H54 (cell line): ENCODE data around the gene C1orf167.
A peak's percentile ranks its signal among the peaks of the same experiment; 100 is the strongest.
"Not testable (repeated sequence)": the region's sequence is repeated elsewhere in the genome, so short reads cannot be mapped to it uniquely, and the experiment has no call there.

Source experiments
- DNase-seq: peaks from one replicate; pipeline ENCODE4 v3.0.0; 2011; ENCODE audit warnings: low spot score, mixed read lengths; ENCODE audit not compliant: insufficient read length
- FAIRE-seq: peaks from 3 replicates; lab custom pipeline; 2011; peaks lifted over from hg19 to GRCh38; lab: Jason Lieb, UNC
- POLR2A ChIP-seq: IDR thresholded peaks from 2 replicates; pipeline ENCODE4 v1.6.1; 2011; ENCODE audit warnings: low read depth, mild to moderate bottlenecking, low read length

Gene C1orf167

DNA sequence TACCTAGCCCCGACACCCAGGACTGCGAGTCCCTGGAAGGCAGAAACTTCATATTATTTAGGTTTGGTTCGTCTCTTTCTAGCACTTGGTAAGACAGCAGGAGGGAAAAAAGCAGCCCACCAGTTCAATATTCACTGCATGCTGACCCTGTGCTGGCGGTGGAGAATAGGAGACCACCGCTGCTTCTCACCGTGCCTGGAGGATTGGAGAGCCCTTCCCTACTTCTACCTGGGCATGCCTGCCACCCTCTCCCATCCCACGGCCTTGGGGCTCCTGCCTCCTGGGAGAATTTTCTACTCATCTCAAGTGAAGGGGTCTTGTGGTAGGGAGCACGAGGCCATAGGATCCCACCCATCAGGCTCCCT lies 38.4 kb downstream of the C1orf167 start:
- FAIRE-seq (no peak), DNase-seq (no peak)
- no peak for TF ChIP-seq POLR2A

DNA sequence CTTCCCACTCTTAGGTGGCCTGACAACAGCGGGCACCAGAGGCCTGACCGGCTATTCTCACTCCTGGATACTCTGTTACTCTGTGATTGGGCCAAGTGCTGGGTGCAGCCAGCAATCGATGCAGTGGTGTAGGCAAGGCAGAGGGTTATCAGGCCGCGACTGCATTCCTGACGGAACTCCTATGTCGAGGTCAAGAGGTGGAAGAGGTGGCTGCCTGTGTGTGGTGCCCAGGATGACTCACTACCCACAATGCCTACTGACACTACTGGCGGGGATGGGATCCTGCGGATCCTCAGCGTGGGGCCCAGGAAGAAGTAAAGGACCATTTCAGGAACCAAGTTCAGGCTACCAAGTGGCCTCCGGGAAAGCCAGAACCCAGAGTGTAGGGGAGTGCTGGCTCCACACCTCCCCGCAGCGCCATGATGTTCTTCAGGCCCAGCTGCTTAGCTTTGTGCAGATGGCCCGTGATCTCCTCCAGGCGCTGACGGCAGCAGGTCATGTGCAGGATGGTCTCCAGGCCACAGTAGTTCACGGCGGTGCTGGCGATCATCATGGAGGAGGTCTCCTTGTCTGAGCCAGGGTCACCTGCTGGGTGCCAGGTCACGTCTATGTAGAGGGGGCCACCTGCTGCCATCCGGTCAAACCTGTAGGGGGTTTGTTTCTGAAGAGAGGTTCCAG lies 38.9 kb downstream of the C1orf167 start:
- no peak for TF ChIP-seq POLR2A
- no peak for FAIRE-seq

GRCh38 chr1:11802616-11802972 lies 40.6 kb downstream of the C1orf167 start:
- FAIRE-seq (no peak), DNase-seq (no peak)
- no peak for TF ChIP-seq POLR2A

More for the DNA sequence above, 38.9 kb downstream of the C1orf167 start:
- no peak for DNase-seq

DNA sequence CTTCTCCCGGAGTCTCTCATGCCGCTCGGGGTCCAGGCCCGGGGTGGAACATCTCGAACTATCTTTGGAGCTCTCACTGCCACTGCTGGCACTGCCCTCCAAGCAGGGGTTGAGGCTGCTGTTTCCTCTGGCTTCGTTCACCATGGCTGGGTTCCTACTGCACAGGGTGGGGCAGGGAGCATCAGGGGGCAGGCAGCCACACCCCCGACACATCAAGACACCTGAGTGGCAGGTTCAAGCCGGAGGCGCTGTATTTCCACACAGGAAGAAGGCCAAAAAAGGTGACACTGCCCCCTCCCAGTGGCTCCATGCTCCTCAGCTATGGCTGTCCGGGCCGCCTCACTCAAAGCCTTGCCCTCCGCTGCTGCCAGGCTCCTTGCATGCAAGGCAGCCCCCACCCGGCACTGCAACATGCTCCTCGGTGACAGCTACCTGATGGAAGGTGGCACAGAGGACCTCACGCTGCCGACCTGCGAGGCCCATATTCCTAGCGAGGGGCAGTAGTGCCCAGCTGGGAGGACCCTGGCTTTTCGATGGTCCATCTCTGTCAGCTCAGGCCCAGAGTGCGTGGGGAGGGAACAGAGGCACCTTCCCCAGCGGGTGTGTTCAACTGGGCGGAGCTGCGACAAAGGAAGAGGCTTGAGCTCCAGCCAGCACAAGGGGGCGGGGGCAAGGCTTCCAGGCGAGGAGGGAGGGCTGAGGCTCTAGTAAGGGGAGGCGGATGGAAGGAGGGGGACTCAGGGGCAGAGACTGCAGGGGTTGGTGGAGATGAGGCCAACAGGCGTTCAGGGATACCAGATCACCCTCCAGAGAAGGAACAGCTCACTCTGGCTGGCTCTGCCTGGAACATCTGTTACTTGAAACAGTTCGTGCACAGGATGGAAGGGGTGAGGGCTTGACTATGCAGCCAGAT lies 41.2 kb downstream of the C1orf167 start:
- no peak for DNase-seq
- TF ChIP-seq POLR2A, result peak; percentile 20; the same call in 1 of the 2 replicates
- FAIRE-seq, result no peak

DNA sequence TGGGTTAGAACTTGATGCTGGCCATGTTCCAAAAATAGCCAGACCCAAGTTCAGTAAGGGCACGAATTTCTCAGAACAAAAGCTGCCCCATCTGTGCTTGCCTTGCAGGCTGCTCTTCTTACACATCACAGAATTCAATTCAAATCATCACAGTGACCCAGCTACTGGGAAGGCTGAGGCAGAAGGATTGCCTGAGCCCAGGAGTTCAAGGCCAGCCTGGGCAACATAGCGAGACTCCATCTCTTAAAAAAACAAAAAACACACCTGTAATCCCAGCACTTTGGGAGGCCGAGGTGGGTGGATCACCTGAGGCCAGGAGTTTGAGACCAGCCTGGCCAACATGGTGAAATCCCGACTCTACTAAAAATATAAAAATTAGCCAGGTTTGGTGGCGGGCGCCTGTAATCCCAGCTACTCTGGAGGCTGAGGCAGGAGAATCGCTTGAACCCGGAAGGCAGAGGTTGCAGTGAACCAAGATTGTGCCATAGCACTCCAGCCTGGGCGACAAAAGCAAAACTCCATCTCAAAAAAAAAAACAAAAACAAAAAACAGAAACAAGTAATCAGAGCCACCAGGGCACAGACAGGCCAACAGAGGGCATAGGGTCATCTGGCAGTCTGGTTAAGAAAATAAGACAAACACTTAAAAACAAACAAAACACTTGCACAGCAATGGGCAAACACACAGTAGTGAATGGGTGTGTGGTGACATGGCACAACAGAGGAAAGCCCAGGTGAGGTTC lies 42.1 kb downstream of the C1orf167 start:
- DNase-seq, FAIRE-seq: not testable (repeated sequence)

GRCh38 chr1:11804666-11805421 lies 42.9 kb downstream of the C1orf167 start:
- FAIRE-seq, result no peak
- TF ChIP-seq POLR2A, result no peak
- no peak for DNase-seq

DNA sequence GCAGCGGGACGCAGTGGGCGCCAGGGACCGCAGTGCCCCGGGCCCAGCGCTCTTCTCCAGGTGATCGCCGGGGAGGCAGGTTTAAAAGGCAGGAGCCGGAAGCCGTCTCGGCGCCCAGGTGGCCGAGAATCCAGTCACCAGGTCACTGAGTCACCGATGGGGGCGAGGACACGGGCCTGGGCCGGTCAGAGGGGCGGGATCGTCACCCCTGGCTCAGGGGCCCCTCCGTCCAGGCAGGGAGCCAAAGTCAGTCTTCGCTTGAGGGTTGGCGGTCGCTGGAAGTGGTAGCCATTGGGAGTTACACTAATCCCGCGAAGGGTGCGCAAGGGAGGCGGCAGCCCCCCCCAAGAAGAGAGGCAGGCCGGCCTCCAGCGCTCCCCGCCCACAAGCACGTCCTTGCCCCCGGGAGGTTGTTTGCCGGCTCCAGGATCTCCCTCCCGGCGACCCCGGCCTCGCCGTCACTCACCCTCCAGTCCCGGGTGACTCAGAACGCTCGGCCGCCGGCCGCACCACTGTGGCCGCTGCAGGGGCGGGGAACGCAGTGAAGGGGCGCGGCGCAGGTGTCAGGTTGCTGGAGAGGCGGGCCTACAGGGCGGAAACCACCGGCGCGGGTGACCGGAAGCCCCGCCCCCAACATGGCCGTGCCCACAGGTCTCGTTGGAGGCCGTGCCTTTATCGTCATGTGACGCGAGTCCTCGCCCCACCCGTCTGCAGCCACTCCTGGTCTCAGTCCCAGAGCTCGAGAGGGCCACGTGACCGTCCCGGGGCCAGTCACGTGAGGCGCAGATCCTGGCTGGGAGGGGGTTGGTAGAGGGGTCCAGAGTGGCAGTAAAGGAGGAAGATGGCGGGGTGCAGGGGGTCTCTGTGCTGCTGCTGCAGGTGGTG lies 43.7 kb downstream of the C1orf167 start, which contains the start of the genes CLCN6 and MTHFR:
CLCN6 (plus strand) TSS at position 770 of the 885 bp plus-strand sequence; CDS start at position 842, 72 bp downstream.
MTHFR (minus strand) TSS at position 543 of the 885 bp plus-strand sequence. CDS start 2,848 bp downstream, outside the sequence.
- peak; percentile 86 for DNase-seq
- FAIRE-seq, result no peak
- peak; percentile 41; the same call in 1 of the 2 replicates for TF ChIP-seq POLR2A

DNA sequence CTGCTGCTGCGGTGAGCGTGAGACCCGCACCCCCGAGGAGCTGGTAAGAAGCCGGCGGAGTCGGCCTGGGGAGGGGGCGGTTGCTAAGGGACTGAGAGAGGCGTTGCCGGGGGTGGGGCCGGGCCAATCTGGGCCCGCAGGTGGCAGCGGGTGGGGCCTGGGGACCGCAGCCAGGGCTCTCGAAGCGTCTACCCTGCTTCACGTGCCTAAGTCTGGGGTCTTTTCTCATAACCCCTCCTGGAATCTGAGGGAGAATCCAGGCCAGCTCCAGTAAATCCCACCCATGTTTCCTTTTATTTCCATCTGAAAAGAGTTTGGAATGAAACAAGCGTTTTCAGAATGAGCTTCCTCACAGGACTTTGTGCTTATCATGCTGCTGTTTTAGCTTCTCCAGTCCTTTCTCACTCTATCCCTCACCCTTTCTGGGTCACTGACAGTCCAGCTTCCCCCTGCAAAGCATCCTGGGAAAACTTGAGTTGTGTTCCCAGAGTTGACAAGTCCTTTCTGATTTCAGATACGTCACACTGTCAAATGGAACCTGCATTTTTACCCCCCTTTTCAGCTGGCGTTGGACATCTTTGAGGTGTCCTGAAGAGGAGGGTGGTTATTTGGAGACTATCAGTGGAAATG lies 44.4 kb downstream of the C1orf167 start:
- DNase-seq, result no peak

DNA sequence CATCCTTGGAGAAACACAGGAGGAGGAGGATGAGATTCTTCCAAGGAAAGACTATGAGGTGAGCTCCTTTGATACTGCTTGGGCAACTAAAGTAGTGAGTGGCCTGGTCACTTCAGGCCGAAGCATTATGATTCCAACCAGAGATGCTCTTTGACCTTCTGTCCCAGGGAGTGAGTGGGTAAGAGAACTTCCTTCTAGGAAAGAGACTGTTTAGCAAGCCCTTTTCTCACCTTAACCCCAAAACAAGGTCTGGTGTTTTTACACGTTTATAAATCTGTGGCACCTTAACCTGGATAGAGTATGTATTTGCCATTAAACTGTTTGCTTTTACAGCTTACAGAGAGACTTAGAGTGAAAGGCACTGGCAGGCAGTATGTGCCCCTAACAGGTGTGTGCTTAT lies 45.1 kb downstream of the C1orf167 start:
- TF ChIP-seq POLR2A, result no peak
- FAIRE-seq (no peak), DNase-seq (no peak)

More for the DNA sequence above, 44.4 kb downstream of the C1orf167 start:
- no peak for TF ChIP-seq POLR2A
- no peak for FAIRE-seq

GRCh38 chr1:11813021-11813420 lies 51.0 kb downstream of the C1orf167 start:
- FAIRE-seq (no peak), DNase-seq (no peak)
- no peak for TF ChIP-seq POLR2A

- no peak for FAIRE-seq
- no peak for TF ChIP-seq POLR2A
- no peak for DNase-seq
These were observed 55.2 kb downstream of the C1orf167 start for GRCh38 chr1:11817192-11817591.

DNA sequence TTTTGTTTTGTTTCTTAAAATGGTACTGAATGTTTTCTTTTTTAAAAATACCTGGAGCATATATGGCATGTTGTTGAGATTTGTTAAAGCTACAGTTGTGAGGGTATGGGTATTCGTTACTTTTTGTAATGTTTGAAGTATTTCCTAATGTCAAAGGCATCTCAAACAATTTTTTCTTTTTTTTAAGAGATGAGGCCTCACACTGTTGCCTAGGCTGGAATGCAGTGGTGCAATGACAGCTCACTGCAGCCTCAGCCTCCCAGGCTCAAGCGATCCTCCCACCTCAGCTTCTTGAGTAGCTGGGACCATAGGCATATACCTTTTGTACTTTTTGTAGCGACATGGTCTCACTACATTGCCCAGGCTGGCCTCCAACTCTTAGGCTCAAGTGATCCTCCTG lies 60.1 kb downstream of the C1orf167 start:
- no peak for DNase-seq
- FAIRE-seq, result no peak
- TF ChIP-seq POLR2A, result no peak
